Heart left ventricle (tissue), 16 donors: ENCODE data around the gene PLSCR3. TPM values are rescaled to one million over a fixed set of nuclear protein-coding genes. Genes with fewer than 3 reads are reported as not detected.

ENCODE experiments used
- ATAC-seq, 4 donors: fragments of 200-7000 bp; cut with Tn5 transposase; one replicate each; pipeline ENCODE4 v1.9.1; 2020 to 2022; ENCODE audit warnings: moderate library complexity in 4 of 4, mild to moderate bottlenecking in 3 of 4, moderate number of reproducible peaks in 1 of 4
- DNase-seq, 5 donors: peaks; one replicate each; pipeline ENCODE4 v3.0.0-alpha.2; 2020
- H3K27ac ChIP-seq, 12 donors: fragments of 200-600 bp; sonication (generic) in 4 of 12; one replicate each; pipeline versions ENCODE4 v1.5.0 to v1.8.0; 2016 to 2022; ENCODE audit warnings: mild to moderate bottlenecking in 2 of 12
- H3K27me3 ChIP-seq, 9 donors: fragments of 200-600 bp; sonication (generic) in 2 of 9; one replicate each; pipeline versions ENCODE4 v1.5.1 to v1.8.0; 2016 to 2022; ENCODE audit warnings: mild to moderate bottlenecking in 3 of 9
- H3K36me3 ChIP-seq, 9 donors: fragments of 200-600 bp; sonication (generic) in 2 of 9; one replicate each; pipeline versions ENCODE4 v1.5.0 to v1.8.0; 2018 to 2022; ENCODE audit warnings: mild to moderate bottlenecking in 2 of 9
- H3K4me1 ChIP-seq, 12 donors: fragments of 200-600 bp; sonication (generic) in 4 of 12; one replicate each; pipeline versions ENCODE4 v1.5.0 to v1.8.0; 2016 to 2022; ENCODE audit warnings: mild to moderate bottlenecking in 3 of 12
- H3K4me3 ChIP-seq, 12 donors: fragments of 200-600 bp; sonication (generic) in 4 of 12; one replicate each; pipeline versions ENCODE4 v1.5.0 to v1.8.0; 2017 to 2022; ENCODE audit warnings: mild to moderate bottlenecking in 9 of 12, moderate library complexity in 4 of 12
- H3K9me3 ChIP-seq, 12 donors: fragments of 200-600 bp; sonication (generic) in 4 of 12; one replicate each; pipeline versions ENCODE4 v1.5.0 to v1.8.0; 2016 to 2022; ENCODE audit warnings: mild to moderate bottlenecking in 1 of 12
- POLR2A ChIP-seq, 2 donors: fragments of 450-650 bp; IDR thresholded peaks; one replicate each; pipeline ENCODE4 v1.6.1; 2017; ENCODE audit warnings: antibody characterized with exemption in 2 of 2, mild to moderate bottlenecking in 2 of 2, moderate library complexity in 2 of 2
- WGBS, 4 donors: extraction: QIAGEN DNeasy Blood & Tissue Kit in 2 of 4; methylation state at CpG; one replicate each; pipeline versions ENCODE4 v1.1.5 to v1.1.7; 2013 to 2018; 5-methylcytosine and 5-hydroxymethylcytosine counted together
- intact Hi-C, 10 donors: fragments of 100-400 bp; cut with DNase I; formaldehyde crosslinking; loops; one replicate each; pipeline versions ENCODE4 v1.11.1 to v1.14.2; 2022
- polyA plus RNA-seq, 2 donors: library from polyadenylated mRNA; stranded (reverse); fragments of 200-250 nt; gene quantifications; one replicate each; pipeline ENCODE4 v1.2.3, GENCODE V29; 2013
- total RNA-seq, 9 donors: library from RNA; depleted of rRNA in 2 of 9; stranded (reverse); fragments of >200 nt in 2 of 9; fragmentation: NEBNext Ultra II Directional in 3 of 9; extraction: Animal tissue kit (Norgen Biotek cat#: 25700) in 3 of 9; gene quantifications; one replicate each; pipeline versions ENCODE4 v1.1.0 to v1.2.4, GENCODE V29; 2016 to 2023
- TF ChIP-seq, protein P1 (sequence below), 12 donors: fragments of 200-600 bp; sonication (generic) in 4 of 12; IDR thresholded peaks; one replicate each; pipeline versions ENCODE4 v1.5.0 to v1.8.0; 2018 to 2022; ENCODE audit warnings: antibody characterized with exemption in 12 of 12, mild to moderate bottlenecking in 5 of 12
- donor health status: ischemic (EF 13 %, LVEDD 7.1; RV severe dilation, severe dysfunction).
- donor health status: healthy with polysubstance abuse.
- donor health status: DM: no; HTN: yes; CAD: no.
- donor health status: DM: no; HTN: no; CAD: no.
- donor health status: ischemic (EF 25% LVEDD 6.9; RV normal size, moderate dysfunction).
- donor health status: ischemic (EF 25% LVEDD 5.7; RV mildly dilated, moderate dysfunction).
- donor health status: healthy.
- donor health status: DM: yes; HTN: yes; CAD: no.
- donor health status: ischemic (EF 35%, LVEDD 5.7; RV mildly dilated, moderate dysfunction).
- donor health status: nonischemic (EF 11% LVEDD 7.7; RV severe dilation, severe dysfunction).
- donor health status: DM: yes; HTN: yes; CAD: no.
- donor health status: PGD.
- donor health status: ischemic (EF 29% LVEDD 5.4; RV normal size, mild dysfunction).
- donor health status: nonischemic (EF 23%, LVEDD 6.1; RV moderate dilation, normal function).

PLSCR3 gene
- total and polyA plus RNA-seq, 11 donors, result 14.3 to 29.5 (median 16.9) TPM

DNA sequence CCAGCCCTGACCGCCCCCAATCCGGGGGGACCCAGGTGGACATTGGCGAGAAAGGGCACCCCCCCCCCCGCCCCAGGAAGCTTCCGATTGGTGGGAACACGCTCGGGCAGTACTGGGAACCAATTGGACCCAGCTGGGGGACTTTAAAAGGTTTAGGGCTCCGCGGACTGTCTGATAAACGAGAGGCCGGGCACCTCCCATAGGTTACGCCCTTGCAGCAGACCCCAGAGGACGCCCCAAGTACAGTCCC is 9.3 kb upstream of the PLSCR3 start:
- H3K27ac ChIP-seq, result peak overlapping the region; percentile 83 to 98 (median 92)
- H3K27me3 ChIP-seq, result peaks cover 0 to 5% (median 0%) of the 10 kb centered on the region in 9 donors
- peak overlapping the region; percentile 35 to 88 (median 69) for H3K4me3 ChIP-seq
- no peaks in the 10 kb centered on the region for H3K9me3 ChIP-seq
- TF ChIP-seq, protein P1, sequence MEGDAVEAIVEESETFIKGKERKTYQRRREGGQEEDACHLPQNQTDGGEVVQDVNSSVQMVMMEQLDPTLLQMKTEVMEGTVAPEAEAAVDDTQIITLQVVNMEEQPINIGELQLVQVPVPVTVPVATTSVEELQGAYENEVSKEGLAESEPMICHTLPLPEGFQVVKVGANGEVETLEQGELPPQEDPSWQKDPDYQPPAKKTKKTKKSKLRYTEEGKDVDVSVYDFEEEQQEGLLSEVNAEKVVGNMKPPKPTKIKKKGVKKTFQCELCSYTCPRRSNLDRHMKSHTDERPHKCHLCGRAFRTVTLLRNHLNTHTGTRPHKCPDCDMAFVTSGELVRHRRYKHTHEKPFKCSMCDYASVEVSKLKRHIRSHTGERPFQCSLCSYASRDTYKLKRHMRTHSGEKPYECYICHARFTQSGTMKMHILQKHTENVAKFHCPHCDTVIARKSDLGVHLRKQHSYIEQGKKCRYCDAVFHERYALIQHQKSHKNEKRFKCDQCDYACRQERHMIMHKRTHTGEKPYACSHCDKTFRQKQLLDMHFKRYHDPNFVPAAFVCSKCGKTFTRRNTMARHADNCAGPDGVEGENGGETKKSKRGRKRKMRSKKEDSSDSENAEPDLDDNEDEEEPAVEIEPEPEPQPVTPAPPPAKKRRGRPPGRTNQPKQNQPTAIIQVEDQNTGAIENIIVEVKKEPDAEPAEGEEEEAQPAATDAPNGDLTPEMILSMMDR (IDR thresholded peaks at IDR 0.05), result no peak
- TF ChIP-seq POLR2A (IDR thresholded peaks at IDR 0.05), result no peak
- peaks cover 5 to 34% (median 17%) of the 10 kb centered on the region in 12 donors for H3K4me1 ChIP-seq
- 0% methylated on average over 3 to 13 of the region's 13 CpGs for WGBS, 4 donors
- ATAC-seq (peak; percentile 30 to 64 (median 59)), DNase-seq (no peak)
- intact Hi-C loops, result loop anchor here in 5 of 10 donors (2.0 to 5.0 kb wide), 4 partner anchors 34 to 79 kb away; partner anchors contain the start of genes KCTD11 (in 2 of the 5), FGF11 (in 1 of the 5), POLR2A (in 1 of the 5) and SLC35G6 (in 1 of the 5)
- H3K36me3 ChIP-seq, result peaks cover 0 to 4% (median 0%) of the 10 kb centered on the region in 9 donors

- 6 to 19% (median 10%) methylated on average over 10 to 16 of the region's 16 CpGs for WGBS, 4 donors
Observed at GRCh38 chr17:7403043-7403726, 8.9 kb upstream of the PLSCR3 start.

DNA sequence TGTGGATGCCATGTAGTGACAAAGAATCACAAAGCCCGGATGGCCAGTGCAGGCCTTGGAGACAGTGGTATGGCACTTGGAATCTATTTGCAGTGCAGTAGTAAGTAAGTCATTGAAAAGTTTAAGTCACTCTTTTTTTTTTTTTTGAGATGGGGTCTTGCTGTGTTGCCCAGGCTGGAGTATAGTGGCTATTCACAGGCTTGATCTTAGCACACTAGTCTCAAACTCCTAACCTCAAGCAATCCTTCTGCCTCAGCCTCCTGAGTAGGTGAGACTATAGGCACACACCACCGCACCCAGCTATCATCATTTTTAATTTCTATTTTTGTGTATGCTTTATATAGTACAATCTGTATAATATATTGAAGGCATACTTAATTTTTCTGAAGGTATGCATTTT is 4.3 kb upstream of the PLSCR3 start:
- Histone ChIP-seq H3K27me3 (no peaks in the 10 kb centered on the region), H3K4me3 (no peak overlapping the region), H3K27ac (no peak overlapping the region), H3K9me3 (no peaks in the 10 kb centered on the region), H3K4me1 (peaks cover 5 to 31% (median 22%) of the 10 kb centered on the region in 12 donors), H3K36me3 (no peaks in the 10 kb centered on the region)
- no peak for TF ChIP-seq POLR2A (IDR thresholded peaks at IDR 0.05)
- TF ChIP-seq, protein P1 (IDR thresholded peaks at IDR 0.05), result no peak
- no peak for DNase-seq
- WGBS, 4 donors, result 83 to 89% (median 87%) methylated on average over 2 of the region's 2 CpGs
- intact Hi-C loops, result no loop called here
- ATAC-seq, result no peak

More at GRCh38 chr17:7403043-7403726, 8.9 kb upstream of the PLSCR3 start:
- intact Hi-C loops, result loop anchor here in 5 of 10 donors (2.0 to 5.0 kb wide), 4 partner anchors 34 to 79 kb away; partner anchors contain the start of genes KCTD11 (in 2 of the 5), FGF11 (in 1 of the 5), POLR2A (in 1 of the 5) and SLC35G6 (in 1 of the 5)
- peaks cover 0 to 5% (median 0%) of the 10 kb centered on the region in 9 donors for H3K27me3 ChIP-seq
- ATAC-seq (peak; percentile 1 to 13 (median 6)), DNase-seq (peak in 4 of 5 donors; percentile 67 to 77 (median 74))
- H3K9me3 ChIP-seq, result no peaks in the 10 kb centered on the region
- H3K4me1 ChIP-seq, result peaks cover 5 to 34% (median 17%) of the 10 kb centered on the region in 12 donors
- H3K4me3 ChIP-seq, result peak overlapping the region; percentile 35 to 88 (median 69)
- H3K27ac ChIP-seq, result peak overlapping the region; percentile 83 to 98 (median 92)
- no peaks in the 10 kb centered on the region for H3K36me3 ChIP-seq
- TF ChIP-seq, protein P1 (IDR thresholded peaks at IDR 0.05), result no peak
- TF ChIP-seq POLR2A (IDR thresholded peaks at IDR 0.05), result no peak

DNA sequence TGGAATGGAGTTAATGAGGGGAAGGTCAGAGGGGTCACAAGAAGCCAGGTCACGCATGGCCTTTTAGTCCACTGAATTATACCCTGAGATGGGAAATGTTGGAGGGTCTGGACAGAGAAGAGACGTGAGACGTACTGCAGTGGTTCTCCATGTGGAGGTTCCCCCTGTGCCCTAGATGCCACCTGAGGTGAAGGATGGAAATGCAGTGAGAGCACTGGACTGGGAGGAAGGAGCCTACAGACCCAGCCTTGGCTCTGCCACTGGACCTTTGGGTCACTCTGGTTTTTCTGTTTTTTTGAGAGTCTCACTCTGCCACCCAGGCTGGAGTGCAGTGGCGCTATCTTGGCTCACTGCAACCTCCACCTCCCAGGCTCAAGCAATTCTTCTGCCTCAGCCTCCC is 1.8 kb upstream of the PLSCR3 start:
- Histone ChIP-seq H3K27me3 (no peaks in the 10 kb centered on the region), H3K9me3 (no peaks in the 10 kb centered on the region), H3K27ac (no peak overlapping the region), H3K4me3 (no peak overlapping the region), H3K36me3 (peaks cover 0 to 17% (median 8%) of the 10 kb centered on the region in 9 donors), H3K4me1 (peaks cover 0 to 23% (median 17%) of the 10 kb centered on the region in 12 donors)
- WGBS, 4 donors, result 90 to 96% (median 92%) methylated on average over 4 of the region's 4 CpGs
- intact Hi-C loops, result no loop called here
- ATAC-seq (no peak), DNase-seq (no peak)
- TF ChIP-seq, protein P1 (IDR thresholded peaks at IDR 0.05), result no peak
- TF ChIP-seq POLR2A (IDR thresholded peaks at IDR 0.05), result no peak
